NCI-H2171 treated with DMSO at 0.1 percent for 48 hours (cell line): Measurements from ENCODE around the gene NCK2.

ENCODE experiments used
- DNase-seq: peaks from one replicate; lab custom pipeline; 2025; lab: John Stamatoyannopoulos, UW

The NCK2 gene

DNA sequence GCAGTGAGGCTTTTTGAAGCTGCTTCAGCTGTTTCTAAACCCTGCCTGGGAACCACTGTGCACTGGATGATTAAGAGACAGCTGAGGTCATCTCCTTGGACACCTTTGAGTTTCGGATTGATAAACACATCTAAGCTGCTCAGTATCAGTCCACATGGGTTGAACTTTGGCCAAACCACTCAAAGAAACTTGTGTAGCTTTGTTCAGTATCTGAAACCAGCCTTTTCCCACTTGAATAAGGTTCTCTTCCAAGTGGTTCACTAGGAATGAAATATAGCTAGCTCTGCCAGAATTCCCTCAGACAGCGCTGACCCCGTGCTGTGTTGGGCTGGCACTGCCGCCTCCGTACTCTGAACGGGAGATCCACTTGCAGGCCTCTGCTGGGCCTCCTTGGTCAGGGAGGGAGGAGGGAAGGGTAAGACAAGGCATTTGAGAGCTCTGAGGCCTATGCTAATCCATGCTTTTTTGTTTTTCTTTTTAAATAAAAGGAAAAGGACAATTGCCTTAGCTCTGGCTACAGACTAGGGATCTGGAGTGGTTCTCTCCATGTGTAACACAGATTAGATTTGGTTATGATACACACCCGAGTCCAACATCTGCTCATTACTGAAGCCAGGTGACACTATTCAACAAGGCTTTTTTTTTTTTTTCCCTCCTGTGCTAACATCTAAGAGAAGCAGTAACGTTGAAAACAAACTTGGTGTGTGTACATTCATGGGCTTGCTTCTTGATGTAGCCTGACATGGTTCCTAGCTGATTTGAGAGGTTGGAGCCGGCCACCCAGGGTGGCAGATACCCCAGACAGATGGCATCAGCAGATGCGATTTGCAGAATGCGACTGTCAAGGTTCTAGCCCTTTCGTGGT, 67.7 kb downstream of the NCK2 start:
- peak; percentile 89 for DNase-seq

DNA sequence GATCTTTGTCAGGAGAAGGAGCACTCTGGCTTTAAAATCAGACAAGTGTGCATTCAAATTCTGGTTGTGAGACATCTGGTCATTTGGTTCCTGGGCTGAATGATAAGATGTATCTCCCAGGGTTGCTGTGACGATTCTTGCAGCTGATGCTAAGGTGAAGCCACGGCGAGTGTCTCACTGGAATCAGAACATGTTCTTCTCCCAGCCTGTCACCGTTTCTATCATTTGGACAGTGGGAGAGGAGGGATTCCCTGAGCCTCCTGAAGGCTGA, 68.3 kb downstream of the NCK2 start:
- no peak for DNase-seq

DNA sequence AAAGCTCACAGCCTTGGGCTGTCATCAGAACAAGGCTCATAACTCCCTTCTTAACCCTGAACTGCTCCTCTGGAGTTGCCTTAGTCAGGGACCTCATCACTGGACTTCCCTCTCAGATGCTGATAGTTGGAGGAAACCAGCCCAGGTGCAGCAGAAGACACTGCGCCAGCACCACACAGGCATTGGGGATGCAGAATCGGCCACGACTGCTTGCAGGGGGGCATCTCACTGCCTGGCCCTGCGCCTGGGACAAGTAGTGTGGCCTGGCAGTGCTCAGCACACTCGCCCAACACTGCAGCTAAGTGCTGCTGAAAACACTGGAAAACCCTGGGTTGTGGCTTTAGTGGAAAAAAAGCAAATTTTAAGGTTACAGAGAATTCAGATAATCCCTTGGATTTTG, 68.7 kb downstream of the NCK2 start:
- DNase-seq = no peak

DNA sequence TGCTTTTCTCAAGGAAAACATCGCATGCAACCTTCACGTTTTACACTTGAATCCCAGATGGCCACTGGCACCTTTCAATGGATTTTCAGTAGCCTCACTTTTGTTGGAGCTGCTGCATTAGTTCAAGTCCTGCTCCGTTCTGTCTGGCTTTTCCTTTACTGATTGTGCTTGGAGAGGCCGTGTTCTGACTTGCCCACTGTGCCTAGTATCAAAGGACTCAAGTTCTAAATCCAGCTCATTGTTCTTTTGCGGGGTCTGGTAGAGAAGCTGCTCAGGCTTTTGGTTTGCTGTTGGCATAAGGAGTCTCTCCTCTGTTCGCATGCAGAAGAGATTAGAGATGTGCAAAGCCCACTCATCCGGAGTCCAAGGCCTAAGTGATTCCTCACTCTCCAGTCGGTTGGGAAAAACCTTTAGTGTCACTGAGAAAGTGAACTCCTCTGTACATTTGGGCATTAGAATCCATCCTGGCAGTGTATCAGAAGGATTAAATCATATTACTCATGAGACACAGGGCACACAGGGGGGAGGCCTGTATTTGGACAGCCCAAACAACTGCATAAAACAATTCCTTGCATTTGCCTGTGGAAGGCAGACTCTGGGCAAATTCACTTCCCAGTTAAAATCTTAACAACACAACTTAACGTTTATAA, 69.7 kb downstream of the NCK2 start:
- DNase-seq = peak; percentile 33

DNA sequence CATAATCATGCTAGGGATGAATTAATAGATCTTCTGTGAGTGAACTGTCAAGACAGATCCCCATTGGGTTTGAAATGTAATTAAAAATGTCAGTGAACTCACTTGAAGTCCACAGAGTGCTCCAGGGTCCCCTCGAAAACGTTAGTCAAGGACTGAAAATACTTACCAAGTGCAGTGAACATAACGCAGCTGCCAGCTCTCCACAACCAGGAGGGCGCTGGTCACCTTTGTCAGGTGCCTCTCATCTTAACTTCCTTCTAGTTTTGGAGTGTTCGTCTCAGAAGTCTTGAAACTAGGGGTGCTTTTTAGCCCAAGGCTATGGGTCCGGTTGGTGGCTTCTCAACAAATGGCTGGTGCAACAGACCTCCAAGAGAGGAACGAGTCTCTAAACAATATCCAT, 70.7 kb downstream of the NCK2 start:
- DNase-seq = no peak

DNA sequence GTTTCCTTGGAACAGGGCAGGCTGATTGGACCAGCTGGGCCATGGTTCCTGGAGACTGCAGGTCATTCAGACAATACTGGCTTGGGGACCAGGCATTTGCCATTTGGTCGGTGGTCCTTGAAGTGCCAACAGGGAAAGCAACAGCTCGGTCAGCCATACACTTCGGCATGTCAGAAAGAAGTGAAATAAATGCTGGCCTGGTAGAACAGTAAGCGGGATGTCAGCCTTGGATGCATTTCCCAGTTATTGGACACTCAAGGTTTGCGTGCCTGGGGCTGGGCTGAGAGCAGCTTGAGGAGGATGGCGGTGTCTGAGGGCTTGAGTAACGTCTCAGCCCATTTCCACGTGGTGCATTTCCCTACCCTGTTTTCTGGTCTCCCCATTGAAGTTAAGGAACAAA, 75.4 kb downstream of the NCK2 start:
- no peak for DNase-seq

DNA sequence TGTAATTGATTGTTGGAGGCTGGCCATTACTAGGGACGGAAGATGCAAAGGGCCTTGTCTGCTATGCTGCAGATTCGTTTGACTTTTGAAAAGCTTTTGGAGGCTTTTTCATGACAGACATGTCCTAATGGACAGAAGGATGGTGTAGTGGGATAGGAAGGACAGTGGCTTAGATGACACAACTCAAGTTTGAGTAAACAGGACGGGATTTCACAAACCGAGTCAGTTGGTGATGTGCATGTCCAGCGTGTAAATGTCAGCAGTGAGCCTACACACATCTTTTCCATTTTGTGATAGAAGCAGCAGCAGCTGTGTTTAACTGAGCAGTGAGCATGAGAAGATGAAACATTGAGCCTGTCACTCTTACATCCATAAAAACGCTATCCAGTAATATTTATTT, 76.0 kb downstream of the NCK2 start:
- no peak for DNase-seq

DNA sequence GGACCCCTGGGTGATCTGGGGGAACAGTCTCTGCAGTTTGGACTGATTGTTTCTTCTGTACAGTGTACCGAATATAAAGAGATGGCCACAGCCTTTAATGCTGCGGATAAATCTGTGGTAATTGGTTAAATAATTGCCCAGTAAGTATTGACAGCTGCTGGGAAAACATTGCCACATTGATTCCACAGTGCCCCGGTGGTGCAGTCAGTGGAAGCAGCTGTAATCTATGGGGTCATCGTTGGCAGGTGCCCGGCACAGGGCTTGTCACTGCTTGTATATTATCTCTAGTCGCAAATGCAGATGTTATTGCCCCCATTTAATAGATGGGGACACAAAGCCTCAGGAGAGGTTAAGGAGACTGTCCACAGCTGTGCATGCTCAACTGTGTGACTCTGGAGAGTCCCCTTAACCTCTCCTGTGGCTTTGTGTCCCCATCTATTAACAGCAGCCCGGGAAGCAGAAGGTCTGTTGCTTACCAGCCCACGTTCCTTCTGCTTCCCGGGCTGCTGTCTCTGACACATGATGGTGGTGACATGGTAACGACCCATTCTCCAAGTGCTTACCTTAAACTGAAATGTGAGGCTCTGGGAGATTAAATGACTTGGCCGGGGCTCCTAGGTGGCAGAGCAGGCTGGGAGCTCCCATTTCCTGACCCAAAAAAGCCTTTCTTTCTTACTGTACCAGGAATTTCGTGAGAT, 76.9 kb downstream of the NCK2 start:
- DNase-seq = peak; percentile 76

DNA sequence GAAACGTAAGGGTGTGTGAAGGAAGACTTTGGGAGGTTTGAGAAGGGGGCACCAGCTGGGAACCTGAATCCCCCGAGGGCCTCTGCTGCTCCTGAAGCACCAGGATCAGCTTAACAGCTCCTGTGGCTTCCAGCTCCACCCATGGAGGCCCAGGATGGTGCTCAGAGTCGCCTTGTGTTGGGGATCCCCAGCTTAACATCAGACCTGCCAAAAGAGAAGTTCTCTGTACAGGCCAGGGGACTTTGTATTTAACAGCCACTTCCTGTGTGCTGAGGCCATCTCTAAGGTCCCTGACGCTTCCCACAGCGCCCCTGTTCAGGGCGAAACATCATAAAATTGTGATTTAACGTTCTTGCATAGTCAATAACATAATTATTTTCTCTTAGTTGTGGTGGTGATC, 77.5 kb downstream of the NCK2 start:
- DNase-seq = peak; percentile 72

DNA sequence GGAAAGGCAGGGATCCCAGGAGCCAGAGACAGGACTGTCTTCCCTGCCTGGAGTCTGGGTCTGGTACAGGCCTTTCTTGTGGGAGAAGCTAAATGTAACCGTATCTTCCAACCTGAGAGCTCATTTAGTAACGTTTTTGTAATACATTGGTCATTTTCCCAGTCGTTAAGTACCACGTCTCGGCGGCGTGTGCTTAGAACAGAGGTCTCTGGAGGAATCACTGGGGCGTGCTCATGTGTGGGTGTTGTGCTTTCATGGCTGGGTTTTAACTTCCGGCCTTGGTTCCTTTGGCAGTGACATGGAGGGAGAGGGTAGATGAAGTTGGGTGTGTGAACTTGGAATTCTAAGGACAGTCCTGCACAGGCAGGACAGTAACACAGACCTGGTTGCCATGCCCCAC, 79.7 kb downstream of the NCK2 start:
- no peak for DNase-seq

DNA sequence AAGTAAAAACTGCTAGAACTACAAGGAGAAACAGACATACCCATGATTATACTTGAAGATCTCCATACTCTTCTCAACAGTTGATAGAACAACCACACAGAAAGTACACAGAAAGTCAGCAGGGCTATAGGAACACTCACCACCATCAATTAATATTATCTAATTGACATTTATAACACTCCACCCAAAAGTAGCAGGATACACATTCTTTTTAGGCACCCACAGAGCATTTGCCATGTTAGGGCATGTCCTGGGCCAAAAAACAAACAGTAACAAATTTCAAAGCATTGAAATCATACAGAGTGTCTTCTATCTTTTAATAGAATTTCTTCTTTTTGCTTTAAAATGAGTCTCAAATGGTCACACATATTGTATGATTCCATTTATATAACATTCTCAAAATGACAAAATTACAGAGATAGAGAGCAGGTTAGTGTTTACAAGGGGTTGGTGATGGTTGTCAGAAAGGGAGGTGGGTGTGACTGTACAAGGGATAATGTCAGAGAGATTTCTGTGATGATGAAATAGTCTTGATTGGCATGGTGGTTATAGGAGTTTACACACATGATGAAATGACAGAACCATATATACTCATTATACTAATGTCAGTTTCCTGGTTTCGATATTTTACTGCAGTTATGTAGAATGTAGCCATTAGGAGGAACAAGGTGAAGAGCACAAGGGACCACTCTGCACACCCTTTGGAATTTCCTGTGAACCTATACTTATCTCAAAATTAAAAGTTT, 82.8 kb downstream of the NCK2 start:
- no peak for DNase-seq

DNA sequence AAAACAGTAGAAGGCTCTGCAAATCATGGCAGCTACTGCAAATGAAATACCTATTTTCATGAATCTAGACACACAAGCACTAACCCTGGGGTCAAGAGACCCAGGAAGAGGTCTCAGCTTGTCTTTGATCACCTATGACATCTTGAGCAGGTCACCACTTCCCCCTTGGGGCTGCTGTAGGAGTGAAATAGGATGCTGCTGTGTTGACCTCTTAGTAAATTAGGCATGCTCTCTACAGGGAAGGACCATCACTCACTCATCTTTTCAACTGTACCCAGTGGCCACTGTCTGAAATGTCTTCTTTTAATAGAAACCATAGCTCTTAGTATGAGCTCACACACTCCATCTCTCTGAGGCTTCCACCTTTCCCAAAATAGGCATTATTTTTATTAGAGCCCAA, 83.8 kb downstream of the NCK2 start:
- DNase-seq = no peak

DNA sequence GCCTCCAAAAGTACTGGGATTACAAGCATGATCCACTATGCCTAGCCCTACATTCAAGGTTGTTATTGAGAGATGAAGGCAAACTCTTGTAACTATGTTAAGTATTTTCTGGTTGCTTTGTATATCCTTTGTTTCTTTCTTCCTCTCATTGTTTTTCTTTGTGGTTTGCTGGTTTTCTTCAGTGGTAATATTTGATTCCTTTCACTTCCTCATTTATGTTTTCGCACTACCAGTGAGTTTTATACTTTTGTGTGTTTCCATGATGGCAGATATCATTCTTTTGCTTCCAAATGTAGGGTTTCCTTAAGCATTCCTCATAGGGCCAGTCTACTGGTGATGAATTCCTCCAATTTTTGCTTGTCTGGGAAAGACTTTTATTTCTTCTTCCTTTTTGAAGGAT, 90.2 kb downstream of the NCK2 start:
- no peak for DNase-seq

DNA sequence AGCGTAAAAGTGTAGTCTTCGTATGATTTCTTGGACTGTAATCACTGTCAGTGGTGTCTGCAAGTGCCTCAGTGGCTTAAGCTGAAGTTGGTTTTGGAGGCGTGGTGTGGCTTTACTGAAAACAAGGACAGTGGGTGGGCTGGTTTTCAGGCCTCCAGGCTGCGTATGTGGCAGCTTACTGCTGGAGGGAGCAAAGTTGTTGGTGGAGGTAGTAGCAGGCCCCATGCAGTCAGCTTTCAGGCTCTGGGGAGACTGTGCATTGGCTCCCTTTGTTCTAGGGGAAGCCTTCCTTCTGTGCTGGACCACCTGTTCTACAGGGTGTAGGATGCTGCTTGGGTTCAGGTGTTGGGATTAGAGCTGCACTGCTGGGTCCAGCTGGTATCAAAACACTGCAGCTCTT, 91.6 kb downstream of the NCK2 start:
- peak; percentile 44 for DNase-seq

DNA sequence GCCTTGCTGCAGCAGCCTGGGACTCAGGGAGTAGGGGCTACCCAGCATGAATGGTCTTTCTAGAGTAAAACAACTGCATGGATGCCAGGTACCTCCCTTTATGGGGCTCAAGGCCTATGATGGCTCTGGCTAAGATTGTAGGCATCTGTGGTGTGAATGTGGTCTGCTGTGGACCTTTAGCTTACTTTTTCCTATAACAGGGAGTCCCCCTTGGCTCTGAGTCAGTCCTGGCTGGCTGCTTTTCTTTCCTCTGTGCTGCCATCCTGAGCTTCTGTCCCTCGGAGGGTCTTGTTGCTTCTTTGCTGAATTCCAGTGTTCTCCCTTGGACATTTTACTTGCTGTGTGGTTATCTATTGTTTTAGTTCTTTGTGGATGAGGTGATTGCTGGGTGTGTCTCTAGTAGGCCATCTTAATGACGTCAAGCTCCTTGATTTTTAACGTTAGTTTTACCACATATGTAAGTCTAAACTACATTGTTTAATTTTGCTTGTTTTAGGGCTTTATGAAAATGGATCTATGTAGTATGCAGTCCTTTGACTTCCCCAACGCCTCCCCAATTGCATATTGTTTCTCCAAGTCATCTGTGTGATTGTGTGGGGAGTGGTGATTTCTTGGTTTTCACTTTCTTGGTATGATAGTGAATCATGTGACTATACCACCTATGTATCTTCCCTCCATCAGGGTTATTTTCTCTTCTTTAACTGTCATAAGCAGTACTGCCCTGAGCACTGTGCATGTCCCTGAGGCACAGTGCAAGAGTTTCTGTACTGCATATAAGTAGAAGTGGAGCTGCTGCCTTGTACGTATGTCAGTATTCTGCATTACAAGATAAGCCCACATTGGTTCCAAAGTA, 92.4 kb downstream of the NCK2 start:
- no peak for DNase-seq

DNA sequence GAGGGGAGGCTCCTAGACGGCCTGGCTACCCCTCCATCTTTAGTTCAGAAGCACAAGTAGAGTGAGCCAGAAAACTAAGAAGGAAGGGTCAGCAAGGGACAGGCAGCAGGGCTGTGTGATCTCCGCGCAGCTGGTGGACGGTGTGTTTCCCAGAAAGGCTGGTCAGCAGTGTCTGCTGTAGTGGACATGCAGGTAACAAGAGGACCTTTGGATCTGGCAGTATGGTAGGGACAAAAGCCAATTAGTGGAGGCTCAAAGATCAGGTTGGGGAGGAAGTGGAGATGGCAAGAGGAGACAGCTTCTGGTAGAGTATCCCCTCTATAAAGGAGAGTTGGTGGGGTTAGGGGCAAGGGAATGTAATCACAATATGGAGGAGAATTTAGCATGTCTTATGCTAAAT, 95.1 kb downstream of the NCK2 start:
- DNase-seq = no peak

DNA sequence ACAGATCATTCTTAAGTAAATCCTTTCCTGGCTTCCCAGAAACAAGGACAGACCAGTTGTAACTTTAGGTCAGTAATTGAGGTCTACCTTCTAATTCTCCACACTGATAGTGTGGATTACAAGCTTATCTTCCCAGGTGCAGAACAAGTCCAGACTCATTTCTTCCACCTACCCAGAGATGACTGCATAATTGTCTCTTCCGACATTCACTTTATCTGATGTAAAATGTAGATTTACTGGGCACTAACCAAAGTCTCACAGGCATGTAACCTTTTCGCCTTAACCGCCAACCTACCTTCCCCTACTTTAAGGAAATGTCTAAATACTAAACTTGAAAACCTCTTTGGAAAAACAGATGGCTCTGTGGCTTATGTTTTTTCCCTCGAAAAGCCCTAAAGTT, 96.2 kb downstream of the NCK2 start:
- DNase-seq = peak; percentile 11

DNA sequence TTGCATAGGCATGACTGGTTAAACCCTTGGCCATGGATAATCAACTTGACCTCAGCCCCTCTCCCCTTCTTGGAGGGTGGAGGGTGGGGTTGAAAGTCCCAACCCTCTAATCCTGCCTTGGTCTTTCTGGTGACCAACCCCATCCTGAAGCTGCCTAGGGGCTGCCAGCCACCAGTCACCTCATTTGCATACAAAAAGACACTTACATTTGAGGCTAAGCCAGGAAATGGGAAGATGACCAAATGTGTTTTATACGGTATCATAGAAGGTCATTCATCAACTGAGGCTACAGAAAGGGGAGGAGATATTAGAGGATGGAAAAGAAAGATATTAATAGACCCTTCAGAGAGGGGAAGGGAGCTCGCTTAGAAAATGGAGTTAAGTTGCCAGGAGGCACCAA, 96.8 kb downstream of the NCK2 start:
- no peak for DNase-seq

DNA sequence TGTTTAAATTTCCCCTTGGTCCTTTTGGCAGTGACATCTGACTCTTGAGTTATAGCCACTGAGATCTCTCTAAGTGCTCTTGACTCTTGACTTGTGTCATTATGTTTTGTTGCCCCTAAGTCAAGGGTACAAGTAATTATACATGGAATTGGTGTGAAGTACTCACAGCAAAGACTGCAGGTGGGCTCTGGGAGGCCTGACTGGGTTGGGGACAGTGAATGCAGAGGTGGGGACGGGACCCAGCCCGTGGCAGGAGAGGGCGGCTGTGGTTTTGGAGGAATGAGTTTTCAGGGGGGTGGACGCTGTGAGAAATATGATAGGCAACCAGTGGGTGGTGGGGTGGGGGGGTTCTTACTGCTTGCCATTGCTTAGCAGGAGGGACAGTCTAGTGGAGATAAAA, 97.8 kb downstream of the NCK2 start:
- DNase-seq = no peak

DNA sequence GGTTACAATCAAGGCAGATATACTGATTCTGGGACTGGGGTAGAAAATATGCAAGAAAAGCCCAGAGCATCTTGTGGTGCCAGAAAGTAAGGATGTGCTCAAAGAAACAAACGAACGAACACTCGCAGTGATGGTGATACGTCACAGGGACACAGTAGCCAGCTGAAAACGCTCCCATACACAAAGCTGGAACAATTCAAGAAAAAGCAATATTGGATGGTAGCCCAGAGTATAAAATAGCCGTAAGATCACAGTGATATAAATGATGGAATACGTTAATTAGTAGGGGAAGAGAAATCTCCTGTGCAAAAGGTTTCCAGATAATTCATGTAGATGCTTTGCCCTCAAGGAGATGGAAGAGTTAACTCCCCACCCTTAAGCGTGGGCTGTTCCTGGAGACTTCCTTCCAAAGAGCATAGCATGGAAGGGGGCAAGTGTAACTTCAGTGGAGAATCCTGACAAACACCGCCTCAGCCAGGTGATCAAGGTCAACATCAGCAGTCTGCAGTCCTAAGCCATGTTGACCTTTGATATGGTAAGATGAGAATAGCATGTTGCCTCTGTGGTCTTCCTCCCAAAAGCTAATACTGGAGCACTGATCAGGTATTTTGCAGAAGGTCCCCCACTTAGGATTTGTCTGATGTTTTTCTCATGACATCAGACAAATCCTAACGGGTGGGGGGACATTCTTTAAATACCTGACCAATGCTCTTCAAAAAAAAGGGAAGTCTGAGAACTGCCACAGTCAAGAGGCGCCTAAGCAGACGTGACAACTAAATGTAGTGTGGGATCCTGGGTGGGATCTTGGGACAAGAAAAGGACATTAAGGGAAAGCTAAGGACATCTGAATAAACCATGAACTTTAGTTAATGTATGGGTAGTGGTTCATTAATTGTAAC, 99.0 kb downstream of the NCK2 start:
- DNase-seq = no peak

DNA sequence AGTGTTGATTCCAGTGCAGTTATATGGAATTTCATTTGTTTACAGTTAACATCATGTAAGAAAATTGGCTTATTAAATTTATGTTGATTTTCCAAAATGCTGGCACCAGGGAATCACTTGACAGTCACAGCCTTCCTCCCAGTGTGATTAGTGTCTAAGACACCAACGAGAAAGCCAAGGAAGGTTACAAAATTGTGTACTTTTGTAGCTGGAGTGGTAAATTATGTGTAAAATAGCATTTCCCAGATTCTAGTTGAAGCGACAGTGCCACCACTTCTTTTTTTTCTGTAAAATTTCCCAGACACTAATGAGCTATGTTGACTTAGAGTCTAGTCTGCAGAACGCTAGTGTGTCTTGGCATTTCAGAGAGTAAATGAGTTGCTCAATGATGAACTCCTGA, 101.3 kb downstream of the NCK2 start:
- DNase-seq = no peak
